ENCODE data around the gene RAPGEF5. TPM values are rescaled to one million over a fixed set of nuclear protein-coding genes. Genes with fewer than 3 reads are reported as not detected.

RAPGEF5 gene
- total RNA-seq, 1 donor from 2014 or later: 106 TPM

- DNase-seq (ENCODE audit: low read depth, low spot score): no peak
Observed at GRCh38 chr7:22350466-22351328, 6.3 kb downstream of the RAPGEF5 start.

GRCh38 chr7:22348379-22348778 lies 8.6 kb downstream of the RAPGEF5 start:
- no peak for DNase-seq (ENCODE audit: low read depth, low spot score)

DNA sequence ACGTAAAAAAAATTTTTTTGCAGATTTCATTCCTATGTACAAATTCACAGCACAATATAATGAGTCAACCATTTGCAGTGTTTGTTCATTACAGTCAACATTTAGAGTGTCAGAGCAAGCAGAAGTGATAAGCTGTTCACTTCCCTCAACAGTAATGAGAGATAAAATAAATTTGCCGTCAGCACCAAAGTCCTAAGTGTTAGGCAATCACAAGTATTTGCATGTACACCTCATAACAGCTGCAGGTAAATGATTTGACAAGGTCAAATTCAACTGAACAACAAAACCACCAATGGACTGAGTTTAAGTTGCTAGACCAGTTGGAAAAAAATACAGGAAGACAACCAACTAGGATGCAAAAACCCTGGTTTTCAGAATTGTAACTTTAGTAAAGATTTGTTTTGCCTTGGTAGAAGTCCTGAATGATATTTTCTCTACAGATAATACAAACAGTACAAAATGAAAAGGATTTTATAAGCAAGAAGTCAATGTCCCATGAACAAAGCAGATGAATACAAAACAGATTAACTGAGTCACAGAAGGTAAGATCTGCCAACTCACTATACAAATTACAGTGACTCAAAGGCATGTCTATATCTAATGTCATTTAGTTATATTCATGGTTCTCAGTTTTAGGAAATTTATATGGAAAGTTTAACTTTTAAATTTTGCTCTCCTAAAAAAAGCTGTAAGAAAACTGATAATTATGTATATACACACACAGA lies 10.4 kb downstream of the RAPGEF5 start:
- DNase-seq (ENCODE audit: low read depth, low spot score): no peak

DNA sequence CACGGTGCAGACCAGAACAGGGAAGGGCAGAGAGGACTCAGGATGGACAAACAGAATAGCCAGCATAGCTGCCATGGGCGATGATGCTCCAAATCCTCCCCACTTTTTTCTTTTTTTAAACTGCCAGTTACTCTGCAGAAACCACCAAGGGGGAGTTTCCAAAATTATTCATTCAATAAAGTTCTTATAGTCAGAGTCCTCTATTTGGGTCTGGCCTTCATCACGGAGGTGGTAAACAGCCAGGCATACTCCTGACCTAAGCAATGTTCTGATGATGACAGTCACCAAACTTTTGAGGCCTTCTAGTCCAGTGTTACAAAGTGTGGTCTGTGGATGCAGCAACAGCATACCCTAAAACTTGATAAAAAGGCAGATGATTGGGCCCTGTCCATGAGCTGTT lies 12.3 kb downstream of the RAPGEF5 start:
- no peak for DNase-seq (ENCODE audit: low read depth, low spot score)

- no peak for DNase-seq (ENCODE audit: low read depth, low spot score)
Observed at GRCh38 chr7:22343612-22344011, 13.3 kb downstream of the RAPGEF5 start.

GRCh38 chr7:22343071-22343470 lies 13.9 kb downstream of the RAPGEF5 start:
- no peak for DNase-seq (ENCODE audit: low read depth, low spot score)

DNA sequence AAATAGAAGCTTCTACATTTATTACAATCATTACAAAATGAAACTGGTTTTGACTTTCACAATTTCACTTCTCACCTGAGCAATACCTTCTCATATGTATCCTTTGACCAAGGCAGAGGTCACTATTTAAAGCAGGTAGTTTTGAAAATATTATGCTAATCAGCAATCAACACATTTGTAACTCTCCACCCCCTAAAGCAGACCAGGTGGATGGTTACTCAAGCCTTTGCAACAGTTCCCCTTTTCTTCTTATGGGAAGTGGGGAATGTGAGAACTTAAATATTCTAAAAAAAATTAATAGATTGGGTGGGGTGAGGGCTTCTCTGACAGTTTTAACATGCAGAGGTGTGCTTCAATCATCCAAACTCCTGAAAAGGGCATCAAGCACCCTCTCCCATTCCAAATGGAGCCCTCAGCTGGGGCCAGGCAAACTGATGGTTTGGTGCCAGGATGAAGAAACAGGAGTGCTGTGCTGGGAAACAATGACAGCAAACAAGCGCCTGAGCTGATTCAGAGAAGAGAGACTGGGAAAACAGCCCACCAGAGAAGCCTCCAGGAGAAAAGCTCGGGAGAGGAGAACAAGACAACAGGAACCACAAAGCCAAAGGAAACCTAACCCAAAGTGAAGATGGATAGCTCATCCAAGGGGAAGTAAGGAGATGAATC lies 17.1 kb downstream of the RAPGEF5 start:
- no peak for DNase-seq (ENCODE audit: low read depth, low spot score)

- no peak for DNase-seq (ENCODE audit: low read depth, low spot score)
Observed at GRCh38 chr7:22338877-22339276, 18.1 kb downstream of the RAPGEF5 start.

GRCh38 chr7:22338411-22338810 lies 18.5 kb downstream of the RAPGEF5 start:
- DNase-seq (ENCODE audit: low read depth, low spot score): no peak

DNA sequence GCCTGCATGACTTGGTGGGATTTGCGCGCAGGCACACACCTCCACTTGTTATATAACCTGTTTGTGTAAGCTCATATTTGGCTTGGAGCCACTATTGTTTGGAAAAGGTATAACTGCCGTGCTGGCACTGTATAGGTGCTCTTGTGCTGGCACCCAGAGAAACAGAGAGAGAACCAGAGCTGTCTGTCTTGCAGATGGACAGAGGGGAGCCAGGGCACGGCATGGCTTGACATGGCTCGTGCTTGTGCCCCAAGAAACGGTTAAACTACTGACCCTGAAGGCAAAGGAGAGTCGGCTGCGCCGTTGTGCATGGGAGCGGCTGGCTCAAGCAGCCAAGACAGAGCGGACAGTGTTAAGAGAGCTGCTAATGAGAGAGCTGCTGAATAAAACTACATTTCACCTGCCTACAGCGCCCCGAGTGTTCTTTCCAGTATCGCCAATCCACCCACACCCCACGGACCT lies 23.2 kb downstream of the RAPGEF5 start:
- no peak for DNase-seq (ENCODE audit: low read depth, low spot score)

DNA sequence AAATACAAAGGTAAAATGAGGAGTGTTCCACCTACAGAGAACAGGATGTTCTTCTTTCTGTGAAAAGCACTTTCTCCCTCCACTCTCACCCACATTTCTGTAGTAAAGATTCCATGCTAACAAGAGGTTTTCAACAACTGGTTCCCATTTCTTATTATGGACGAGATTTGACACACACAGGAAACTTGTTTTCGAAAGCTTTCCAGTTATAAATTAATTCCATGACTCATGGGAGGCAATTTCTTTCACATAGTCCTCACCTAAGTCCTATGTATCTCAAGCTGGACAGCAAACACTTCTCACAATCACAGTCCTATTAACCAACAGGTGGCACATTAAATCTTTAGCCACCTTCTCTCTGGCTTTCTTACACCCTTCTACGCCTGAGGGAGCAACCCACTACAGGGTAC lies 24.5 kb downstream of the RAPGEF5 start:
- no peak for DNase-seq (ENCODE audit: low read depth, low spot score)

GRCh38 chr7:22331704-22332103 lies 25.2 kb downstream of the RAPGEF5 start:
- DNase-seq (ENCODE audit: low read depth, low spot score): no peak

DNA sequence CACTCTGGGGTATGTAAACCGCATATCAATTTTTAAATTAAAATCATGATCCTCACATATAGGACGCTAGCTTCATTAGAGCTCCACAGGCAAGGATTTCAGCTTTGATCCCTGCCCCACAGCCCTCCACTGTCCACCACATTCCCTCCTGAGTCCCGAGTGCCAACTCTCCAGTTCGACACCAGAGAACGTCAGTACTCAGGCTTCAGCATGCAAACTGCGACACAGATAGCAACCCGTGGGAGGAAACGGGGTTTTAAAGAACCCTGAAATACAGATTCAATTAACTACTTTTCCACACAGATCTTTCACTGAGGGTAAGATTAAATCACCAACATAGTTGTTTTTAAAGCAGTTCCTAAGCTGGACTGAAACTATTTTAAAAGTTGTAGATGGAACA lies 26.1 kb downstream of the RAPGEF5 start:
- DNase-seq (ENCODE audit: low read depth, low spot score): no peak

DNA sequence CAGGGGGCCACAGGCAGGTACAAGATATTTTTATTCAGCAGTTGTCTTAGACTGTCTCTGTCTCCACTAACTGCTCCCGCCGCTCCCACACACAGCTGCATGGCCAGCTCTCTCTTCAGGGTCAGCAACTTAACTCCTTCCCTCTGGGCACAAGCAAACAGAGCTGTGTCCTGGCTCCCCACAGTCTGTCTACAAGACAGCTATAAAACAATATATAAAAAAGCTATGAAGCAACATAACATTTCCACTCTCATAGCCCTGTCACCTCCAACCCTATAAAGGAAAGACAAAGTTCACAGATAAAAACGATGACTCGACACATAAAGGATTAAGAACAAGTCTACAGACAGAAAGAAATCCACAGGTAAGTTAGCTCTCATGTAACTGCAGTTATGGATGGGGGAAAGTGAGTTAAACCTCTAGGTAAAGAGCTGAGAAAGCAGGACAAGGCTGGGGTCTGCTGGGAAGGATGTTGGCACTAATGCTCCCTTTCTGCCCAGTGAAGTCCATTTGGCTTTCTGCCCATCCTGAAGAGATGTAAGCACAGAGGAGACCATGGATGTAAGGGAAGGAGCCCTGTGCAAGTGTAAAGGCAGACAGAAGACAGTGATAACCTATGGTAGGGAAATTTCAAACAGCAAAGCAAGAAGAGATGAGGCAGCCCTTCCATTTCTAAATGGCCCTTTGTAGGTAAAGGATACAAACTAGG lies 27.0 kb downstream of the RAPGEF5 start:
- DNase-seq (ENCODE audit: low read depth, low spot score): no peak

- no peak for DNase-seq (ENCODE audit: low read depth, low spot score)
Observed at GRCh38 chr7:22326181-22326580, 30.8 kb downstream of the RAPGEF5 start.

DNA sequence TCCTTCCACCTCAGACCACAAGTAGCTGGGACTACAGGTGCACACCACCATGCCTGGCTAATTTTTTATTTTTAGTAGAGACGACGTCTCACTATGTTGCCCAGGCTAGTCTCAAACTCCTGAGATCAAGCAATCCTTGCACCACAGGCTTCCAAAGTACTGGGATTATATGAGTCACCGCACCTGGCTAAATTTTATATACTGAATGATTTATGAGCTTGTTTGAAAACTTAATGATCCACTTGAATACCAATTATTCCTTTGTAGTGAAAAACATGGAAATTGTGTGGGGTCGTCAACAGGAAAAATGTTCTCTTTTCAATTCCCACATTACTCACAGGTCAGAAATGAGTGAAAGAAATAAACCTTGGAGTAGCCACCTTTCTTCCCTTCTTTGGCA lies 31.3 kb downstream of the RAPGEF5 start:
- DNase-seq (ENCODE audit: low read depth, low spot score): no peak

DNA sequence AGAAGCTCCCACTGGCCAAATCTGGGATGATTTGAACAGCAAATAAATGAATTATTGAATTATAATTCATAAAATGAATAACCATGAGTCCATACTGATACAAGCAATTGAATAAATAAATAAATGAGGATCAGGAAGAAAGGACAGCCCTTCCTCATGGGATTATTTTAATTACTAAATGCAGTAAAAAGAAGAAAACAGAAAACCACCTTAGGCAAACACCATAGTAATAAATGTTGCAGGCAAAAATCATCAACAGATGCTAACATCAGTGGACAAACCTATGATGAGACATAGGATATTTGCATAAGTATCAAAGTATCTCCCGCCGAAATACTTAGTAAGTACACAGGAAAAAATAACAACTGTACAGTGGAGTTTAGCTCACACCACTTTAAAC lies 33.2 kb downstream of the RAPGEF5 start:
- no peak for DNase-seq (ENCODE audit: low read depth, low spot score)

DNA sequence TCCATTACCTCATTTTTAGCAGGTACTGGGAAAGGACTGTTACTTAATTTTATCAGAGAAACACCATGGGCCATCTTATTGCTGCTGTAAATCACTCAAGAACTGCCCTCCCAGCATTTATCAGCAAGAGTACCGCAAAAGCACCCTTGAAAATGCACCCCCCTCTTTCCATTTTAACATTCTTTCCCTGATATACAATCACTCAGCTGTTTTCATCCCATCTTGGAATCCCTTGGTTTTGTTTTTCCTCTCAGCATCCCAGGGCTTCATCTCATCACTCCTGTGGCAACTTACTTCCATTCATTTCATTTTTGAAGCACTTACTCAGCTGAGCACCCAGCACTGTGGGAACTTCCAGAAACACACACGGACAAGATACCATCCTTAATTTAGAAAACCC lies 36.5 kb downstream of the RAPGEF5 start:
- DNase-seq (ENCODE audit: low read depth, low spot score): no peak

- DNase-seq (ENCODE audit: low read depth, low spot score): no peak
Observed at GRCh38 chr7:22319424-22320403, 37.2 kb downstream of the RAPGEF5 start.

DNA sequence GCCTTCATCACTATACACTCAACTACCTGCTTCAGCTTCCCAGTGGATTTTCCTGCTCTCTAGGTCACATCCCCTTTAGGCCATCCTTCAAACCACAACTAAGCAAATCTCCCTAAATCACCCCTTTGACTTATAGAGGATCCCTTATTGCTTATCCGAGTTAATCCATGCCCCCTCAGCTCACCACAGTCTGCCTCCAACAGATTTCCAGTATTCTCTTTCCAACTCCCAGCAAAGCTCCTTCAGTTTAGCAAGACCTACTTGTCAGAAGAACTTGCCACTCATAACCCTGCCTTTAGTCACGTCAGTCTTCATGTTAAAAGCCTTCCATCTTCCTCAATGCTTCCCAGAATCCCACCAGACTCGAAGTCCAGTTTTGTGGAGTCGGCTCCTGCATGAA lies 38.6 kb downstream of the RAPGEF5 start:
- no peak for DNase-seq (ENCODE audit: low read depth, low spot score)

Measured in pulmonary artery endothelial cell (primary cell).